Measurements from ENCODE around the gene TMCC2.

TMCC2 gene

GRCh38 chr1:205241366-205242030, 13.8 kb downstream of the TMCC2 start:
- Histone ChIP-seq H3K4me2 (ENCODE audit: low read depth, low read length) (no peak overlapping the region), H3F3A (ENCODE audit: insufficient read depth, low read length) (peaks cover 32% of the 10 kb centered on the region), H2AFZ (ENCODE audit: low read length) (no peak overlapping the region), H3K27me3 (replicated peaks; ENCODE audit: insufficient read depth, low read length) (no peaks in the 10 kb centered on the region), H3K4me1 (ENCODE audit: low read length) (peaks cover 51% of the 10 kb centered on the region), H3K27ac (ENCODE audit: low read length) (no peak overlapping the region), H4K20me1 (ENCODE audit: insufficient read depth, low read length) (no peaks in the 10 kb centered on the region), H3K9ac (ENCODE audit: low read length) (no peak overlapping the region), H3K36me3 (replicated peaks; ENCODE audit: insufficient read depth, low read length) (no peaks in the 10 kb centered on the region), H3K4me3 (ENCODE audit: low read length) (no peak overlapping the region), H3K9me2 (replicated peaks; ENCODE audit: insufficient read depth, low read length) (no peaks in the 10 kb centered on the region), H3K79me2 (ENCODE audit: low read length) (peaks cover 75% of the 10 kb centered on the region), H3K9me3 (replicated peaks; ENCODE audit: insufficient read depth, low read length) (no peaks in the 10 kb centered on the region)
- DNase-seq: no peak
- TF ChIP-seq CTCF (IDR thresholded peaks at IDR 0.05; ENCODE audit: low read length) (no peak), EZH2 (optimal IDR thresholded peaks at IDR 0.05; ENCODE audit: low read depth, low read length) (no peak), EZH2phosphoT487 (IDR thresholded peaks at IDR 0.05; ENCODE audit: low read length) (no peak)

- no peaks in the 10 kb centered on the region for H3K27me3 ChIP-seq (replicated peaks; ENCODE audit: insufficient read depth, low read length)
These were observed 15.8 kb downstream of the TMCC2 start for GRCh38 chr1:205243350-205244191.

GRCh38 chr1:205244384-205244783, 16.6 kb downstream of the TMCC2 start:
- Histone ChIP-seq H3K9me3 (replicated peaks; ENCODE audit: insufficient read depth, low read length) (no peaks in the 10 kb centered on the region), H3K4me1 (ENCODE audit: low read length) (peaks cover 49% of the 10 kb centered on the region), H3K4me3 (ENCODE audit: low read length) (no peak overlapping the region), H3K4me2 (ENCODE audit: low read depth, low read length) (no peak overlapping the region), H3K27me3 (replicated peaks; ENCODE audit: insufficient read depth, low read length) (no peaks in the 10 kb centered on the region), H3K79me2 (ENCODE audit: low read length) (peaks cover 85% of the 10 kb centered on the region), H3K9ac (ENCODE audit: low read length) (no peak overlapping the region), H3K9me2 (replicated peaks; ENCODE audit: insufficient read depth, low read length) (no peaks in the 10 kb centered on the region), H2AFZ (ENCODE audit: low read length) (no peak overlapping the region), H3F3A (ENCODE audit: insufficient read depth, low read length) (peaks cover 26% of the 10 kb centered on the region; the same call in 1 of the 2 replicates), H4K20me1 (ENCODE audit: insufficient read depth, low read length) (no peaks in the 10 kb centered on the region), H3K27ac (ENCODE audit: low read length) (no peak overlapping the region), H3K36me3 (replicated peaks; ENCODE audit: insufficient read depth, low read length) (no peaks in the 10 kb centered on the region)
- TF ChIP-seq EZH2 (optimal IDR thresholded peaks at IDR 0.05; ENCODE audit: low read depth, low read length) (no peak), CTCF (IDR thresholded peaks at IDR 0.05; ENCODE audit: low read length) (no peak), EZH2phosphoT487 (IDR thresholded peaks at IDR 0.05; ENCODE audit: low read length) (no peak)
- no peak for DNase-seq

More at GRCh38 chr1:205243350-205244191, 15.8 kb downstream of the TMCC2 start:
- DNase-seq: no peak
- H3F3A ChIP-seq (ENCODE audit: insufficient read depth, low read length): peaks cover 27% of the 10 kb centered on the region
- peaks cover 85% of the 10 kb centered on the region for H3K79me2 ChIP-seq (ENCODE audit: low read length)
- TF ChIP-seq EZH2phosphoT487 (IDR thresholded peaks at IDR 0.05; ENCODE audit: low read length) (no peak), EZH2 (optimal IDR thresholded peaks at IDR 0.05; ENCODE audit: low read depth, low read length) (no peak), CTCF (IDR thresholded peaks at IDR 0.05; ENCODE audit: low read length) (no peak)
- H3K4me1 ChIP-seq (ENCODE audit: low read length): peaks cover 52% of the 10 kb centered on the region
- H3K9me3 ChIP-seq (replicated peaks; ENCODE audit: insufficient read depth, low read length): no peaks in the 10 kb centered on the region
- H3K9me2 ChIP-seq (replicated peaks; ENCODE audit: insufficient read depth, low read length): no peaks in the 10 kb centered on the region
- H3K4me2 ChIP-seq (ENCODE audit: low read depth, low read length): no peak overlapping the region
- H2AFZ ChIP-seq (ENCODE audit: low read length): no peak overlapping the region
- H4K20me1 ChIP-seq (ENCODE audit: insufficient read depth, low read length): no peaks in the 10 kb centered on the region
- no peak overlapping the region for H3K9ac ChIP-seq (ENCODE audit: low read length)
- H3K27ac ChIP-seq (ENCODE audit: low read length): no peak overlapping the region
- H3K36me3 ChIP-seq (replicated peaks; ENCODE audit: insufficient read depth, low read length): no peaks in the 10 kb centered on the region
- no peak overlapping the region for H3K4me3 ChIP-seq (ENCODE audit: low read length)
